ENCODE results near the gene MGLL. TPM values are rescaled to one million over a fixed set of nuclear protein-coding genes. Genes with fewer than 3 reads are reported as not detected.
A peak's percentile ranks its signal among the peaks of the same experiment; 100 is the strongest.
"Not testable (repeated sequence)": the region's sequence is repeated elsewhere in the genome, so short reads cannot be mapped to it uniquely, and the experiment has no call there.

The MGLL gene
- total RNA-seq, 1 donor from 2014 or later: 135 TPM

- ATAC-seq: no peak
These were observed 136.4 kb downstream of the MGLL start for GRCh38 chr3:127685708-127686511.

DNA sequence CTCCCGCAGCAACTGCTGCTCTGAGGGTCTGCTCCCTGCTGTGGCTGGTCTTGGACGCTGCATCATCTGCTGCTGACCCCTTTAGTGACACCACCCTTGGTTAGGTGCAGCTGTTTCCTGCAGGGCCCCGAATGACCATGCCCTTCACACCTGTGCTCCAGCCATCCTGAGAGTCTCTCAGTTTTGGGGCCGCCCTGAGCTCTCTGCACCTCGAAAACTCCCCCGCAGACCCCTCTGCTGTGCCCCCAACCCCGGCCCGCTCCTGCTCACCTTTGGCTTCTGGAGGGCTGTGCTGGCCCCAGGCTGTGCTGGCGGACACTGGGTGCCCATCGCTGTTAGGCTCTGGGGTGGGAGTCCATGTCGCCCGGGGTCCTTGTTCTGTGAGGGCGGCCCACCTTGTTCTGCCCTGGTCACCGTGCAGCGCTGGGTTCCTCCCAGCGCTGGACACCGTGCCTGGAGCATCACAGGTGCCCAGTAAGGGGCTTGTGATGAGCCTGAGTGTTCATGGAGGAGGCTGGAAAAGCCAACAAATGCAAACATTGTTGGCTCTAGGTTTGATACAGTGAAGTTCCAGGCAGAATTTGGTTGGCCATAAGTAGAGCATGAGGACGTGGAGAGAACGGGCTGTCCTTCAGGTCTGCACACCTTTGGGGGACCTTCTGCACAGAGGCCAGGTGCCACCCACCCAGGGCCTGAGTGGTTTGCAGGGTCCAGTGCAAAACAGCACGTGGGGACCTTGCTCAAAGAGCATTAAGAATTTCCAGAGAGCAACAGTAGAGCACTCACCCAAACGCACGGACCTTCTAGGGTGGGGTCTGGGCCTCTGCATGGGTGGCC lies 137.2 kb downstream of the MGLL start:
- ATAC-seq: no peak

- ATAC-seq: no peak
These were observed 139.8 kb downstream of the MGLL start for GRCh38 chr3:127682561-127682960.

- ATAC-seq: not testable (repeated sequence)
These were observed 140.2 kb downstream of the MGLL start for GRCh38 chr3:127682175-127682554.

- no peak for ATAC-seq
These were observed 141.5 kb downstream of the MGLL start for GRCh38 chr3:127680798-127681221.

- ATAC-seq: no peak
These were observed 142.1 kb downstream of the MGLL start for GRCh38 chr3:127680146-127680661.

GRCh38 chr3:127679534-127680145 lies 142.7 kb downstream of the MGLL start:
- no peak for ATAC-seq

DNA sequence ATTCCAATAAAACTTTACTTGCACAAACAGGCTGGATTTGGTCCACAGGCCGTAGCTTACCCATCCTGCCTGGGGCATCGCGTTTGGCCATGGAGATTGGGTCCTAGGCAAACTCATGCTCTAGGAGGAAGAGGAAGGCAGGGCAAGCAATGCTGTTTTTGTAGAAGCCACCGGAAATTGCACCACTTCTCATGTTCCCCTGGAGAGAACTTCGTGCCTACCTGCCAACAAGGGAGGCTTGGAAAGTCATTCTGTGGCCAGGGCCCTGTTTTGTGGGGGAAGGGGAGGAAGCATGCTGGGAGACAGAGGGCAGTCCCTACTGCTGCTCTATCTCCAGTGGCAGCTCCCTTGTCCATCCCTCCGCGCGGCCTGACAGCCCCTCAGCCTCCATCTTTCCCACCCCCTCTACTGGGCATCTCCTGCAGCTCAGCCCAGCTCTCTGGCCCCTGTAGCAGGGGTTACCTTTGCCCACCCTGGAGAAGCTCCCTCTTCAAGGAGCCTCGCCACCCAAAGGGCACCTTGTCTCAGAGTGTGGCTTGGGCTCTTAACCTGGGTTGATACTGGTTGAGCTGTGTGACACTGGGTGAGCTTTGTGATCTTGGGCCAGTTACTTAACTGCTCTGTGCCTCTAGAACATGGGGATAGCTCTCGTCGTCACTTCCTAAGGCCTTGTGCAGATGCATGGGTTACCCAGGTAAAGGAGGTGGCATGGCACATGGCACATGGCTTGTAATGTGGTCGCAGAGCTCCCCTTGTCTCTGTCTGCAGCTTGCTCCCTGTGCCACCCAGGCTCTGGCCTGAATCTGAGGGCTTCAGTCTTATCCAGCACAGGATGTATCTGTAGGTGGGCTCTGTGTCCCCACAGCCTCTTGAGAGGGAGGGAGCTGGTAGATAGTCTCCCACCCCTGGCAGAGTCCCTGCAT lies 143.4 kb downstream of the MGLL start:
- ATAC-seq: no peak

- ATAC-seq: no peak
These were observed 144.1 kb downstream of the MGLL start for GRCh38 chr3:127678315-127678599.

- no peak for ATAC-seq
These were observed 144.6 kb downstream of the MGLL start for GRCh38 chr3:127677541-127678314.

- ATAC-seq: no peak
These were observed 145.4 kb downstream of the MGLL start for GRCh38 chr3:127676921-127677351.

DNA sequence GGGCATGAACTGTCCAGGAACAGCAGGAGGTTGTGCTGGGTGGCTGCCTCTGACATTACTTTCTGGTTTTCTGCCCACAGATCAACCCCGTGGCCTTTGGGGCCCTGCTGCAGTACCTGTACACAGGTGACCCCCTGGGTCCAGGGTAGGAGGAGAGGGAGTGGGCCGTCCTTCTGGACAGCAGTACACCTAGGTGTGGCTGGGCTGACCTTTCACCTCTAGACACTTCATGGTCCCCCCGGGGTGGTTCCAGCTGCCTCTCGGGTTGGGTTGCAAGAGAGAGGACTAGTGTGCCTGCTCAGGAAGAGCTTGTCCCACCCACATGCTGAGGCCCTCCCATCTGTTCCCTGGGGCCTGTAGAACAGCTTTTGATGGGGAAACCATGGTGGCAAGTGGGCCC lies 145.9 kb downstream of the MGLL start:
- ATAC-seq: no peak

DNA sequence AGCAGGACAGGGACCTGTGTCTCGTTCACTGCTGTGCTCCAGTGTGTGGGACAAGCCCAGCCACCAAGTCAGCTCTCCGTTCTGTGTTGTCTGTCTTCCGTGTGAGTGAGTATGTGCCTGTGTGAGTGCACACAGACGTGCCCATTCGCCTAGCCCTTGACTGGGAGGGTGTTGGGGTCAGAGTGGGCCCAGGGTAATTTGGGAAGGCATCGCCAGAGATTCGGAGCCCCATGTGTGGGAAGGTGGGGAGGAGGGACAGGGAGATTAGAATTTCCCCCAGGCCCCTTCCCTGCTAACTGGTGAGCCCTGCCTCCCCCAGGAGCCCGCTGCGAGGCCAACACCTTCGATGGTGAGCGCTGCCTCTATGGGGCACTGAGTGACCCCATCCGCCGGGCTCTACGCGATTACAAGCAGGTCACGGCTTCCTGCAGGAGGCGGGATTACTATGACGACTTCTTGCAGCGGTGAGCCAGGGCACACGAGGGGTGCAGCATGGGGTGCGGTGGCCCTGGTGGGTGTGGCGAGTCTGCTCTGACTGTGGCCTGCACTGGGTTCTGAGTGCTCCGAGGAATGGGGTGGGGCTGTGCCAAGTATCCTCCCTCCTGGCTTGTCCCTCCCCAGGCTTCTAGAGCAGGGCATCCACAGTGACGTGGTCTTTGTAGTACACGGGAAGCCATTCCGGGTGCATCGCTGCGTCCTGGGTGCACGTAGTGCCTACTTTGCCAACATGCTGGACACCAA lies 146.5 kb downstream of the MGLL start:
- ATAC-seq: no peak

GRCh38 chr3:127674790-127675189 lies 147.5 kb downstream of the MGLL start:
- no peak for ATAC-seq

GRCh38 chr3:127674101-127674721 lies 148.1 kb downstream of the MGLL start:
- no peak for ATAC-seq

GRCh38 chr3:127673191-127674100 lies 148.9 kb downstream of the MGLL start:
- peak; percentile 44 for ATAC-seq

DNA sequence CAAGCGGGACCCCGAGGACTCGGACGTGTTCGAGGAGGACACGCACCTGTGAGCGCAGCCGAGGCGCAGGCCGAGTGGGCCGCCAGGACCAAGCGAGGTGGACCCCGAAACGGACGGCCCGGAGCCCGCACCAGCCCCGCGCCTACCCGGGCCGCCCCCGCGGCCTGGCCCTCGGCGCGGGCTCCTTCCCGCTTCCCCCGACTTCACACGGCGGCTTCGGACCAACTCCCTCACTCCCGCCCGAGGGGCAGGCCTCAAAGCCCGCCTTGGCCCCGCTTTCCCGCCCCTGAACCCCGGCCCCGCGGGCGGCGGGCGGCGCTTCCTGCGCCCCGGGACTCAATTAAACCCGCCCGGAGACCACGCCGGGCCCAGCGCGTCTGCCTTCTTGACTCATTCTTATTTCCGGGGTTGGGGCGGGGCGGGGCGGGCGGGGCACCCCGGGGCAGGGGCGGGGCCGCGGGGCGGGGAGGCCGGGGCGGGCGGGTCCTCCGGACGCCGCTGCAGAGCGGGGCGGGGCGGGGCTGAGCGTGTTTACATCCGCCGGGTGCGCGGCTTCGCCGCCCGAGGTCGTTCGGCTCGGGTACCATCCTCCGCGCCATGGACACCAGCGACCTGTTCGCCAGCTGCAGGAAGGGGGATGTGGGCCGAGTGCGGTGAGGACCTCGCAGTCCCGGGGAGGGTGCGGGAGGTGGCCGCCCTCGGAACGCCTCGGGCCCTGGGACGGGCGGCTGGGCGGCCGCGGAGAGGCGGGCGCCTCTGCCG lies 149.7 kb downstream of the MGLL start, which contains the start of gene ABTB1:
Gene ABTB1, plus strand, starts transcription at position 524 of the 762 bp plus-strand sequence. Its CDS starts 74 bp downstream, at position 598.
- peak; percentile 88 for ATAC-seq

Measured in esophagus mucosa (tissue), 1 donor.